HG03045 (cell line): Measurements from ENCODE around the gene CD6.

ENCODE experiments used
- ATAC-seq: cut with Tn5 transposase; IDR thresholded peaks from one replicate; pipeline ENCODE4 v1.9.1; 2021; ENCODE audit warnings: mild to moderate bottlenecking, moderate library complexity; ENCODE audit not compliant: unreplicated experiment

The CD6 gene

GRCh38 chr11:61024938-61025820 is 53.7 kb downstream of the CD6 start:
- no peak for ATAC-seq

GRCh38 chr11:61025821-61026120 is 54.3 kb downstream of the CD6 start:
- no peak for ATAC-seq

- no peak for ATAC-seq
These were observed 54.9 kb downstream of the CD6 start for GRCh38 chr11:61026121-61027031.

- no peak for ATAC-seq
These were observed 55.8 kb downstream of the CD6 start for GRCh38 chr11:61027141-61027840.

- peak; percentile 86 for ATAC-seq
These were observed 56.8 kb downstream of the CD6 start for GRCh38 chr11:61028135-61028729.

- no peak for ATAC-seq
These were observed 61.3 kb downstream of the CD6 start for GRCh38 chr11:61032824-61033223.

- no peak for ATAC-seq
These were observed 61.9 kb downstream of the CD6 start for GRCh38 chr11:61033417-61033816.

- ATAC-seq: no peak
These were observed 62.6 kb downstream of the CD6 start for GRCh38 chr11:61034111-61034510.

- no peak for ATAC-seq
These were observed 63.4 kb downstream of the CD6 start for GRCh38 chr11:61034704-61035525.

- ATAC-seq: no peak
These were observed 64.0 kb downstream of the CD6 start for GRCh38 chr11:61035526-61035835.

GRCh38 chr11:61037441-61038093 is 66.1 kb downstream of the CD6 start:
- ATAC-seq: no peak

GRCh38 chr11:61039916-61040315 is 68.4 kb downstream of the CD6 start:
- no peak for ATAC-seq

- peak; percentile 93 for ATAC-seq
These were observed 70.5 kb downstream of the CD6 start for GRCh38 chr11:61041755-61042518.

- ATAC-seq: no peak
These were observed 71.1 kb downstream of the CD6 start for GRCh38 chr11:61042537-61042936.

- ATAC-seq: no peak
These were observed 71.6 kb downstream of the CD6 start for GRCh38 chr11:61042961-61043540.

- ATAC-seq: no peak
These were observed 73.8 kb downstream of the CD6 start for GRCh38 chr11:61045271-61045670.

- ATAC-seq: no peak
These were observed 75.4 kb downstream of the CD6 start for GRCh38 chr11:61046833-61047232.

GRCh38 chr11:61048368-61049062 is 77.0 kb downstream of the CD6 start:
- no peak for ATAC-seq
